ENCODE measurements around the gene EME1. TPM values are rescaled to one million over a fixed set of nuclear protein-coding genes. Genes with fewer than 3 reads are reported as not detected.

The EME1 gene
- total and polyA plus RNA-seq, 2 of the 8 experiments (the other 6 are each of a cell fraction or from before 2014, with no cell fraction given), result 13.9 to 16.3 TPM

Small RNA genes lying within 50 kb of the gene (small RNA-seq; reads per million reads assigned to genes)
- gene RF00019 (ENCODE audit: insufficient read depth), result not detected

Other genes with a start within 250 kb of the EME1 start
- 5.8 and 5.9 TPM in 2 replicates for gene SAMD14, start 243.1 kb upstream of the EME1 start, total RNA-seq (2021; fragmentation: NEBNext Ultra II Directional; extraction: Animal tissue kit (Norgen Biotek cat#: 25700))
- 5.2 and 5.7 TPM in 2 replicates for gene SAMD14, start 243.1 kb upstream of the EME1 start, polyA plus RNA-seq (2011; rRNA removed)
- 13.1 and 14.1 TPM in 2 replicates for gene PPP1R9B, start 222.6 kb upstream of the EME1 start, total RNA-seq (2021; fragmentation: NEBNext Ultra II Directional; extraction: Animal tissue kit (Norgen Biotek cat#: 25700))
- gene PPP1R9B, start 222.6 kb upstream of the EME1 start, polyA plus RNA-seq (2011; rRNA removed), result 5.2 and 6.1 TPM in 2 replicates
- not detected in 2 replicates for gene SGCA, start 207.2 kb upstream of the EME1 start, total RNA-seq (2021; fragmentation: NEBNext Ultra II Directional; extraction: Animal tissue kit (Norgen Biotek cat#: 25700))
- gene SGCA, start 207.2 kb upstream of the EME1 start, polyA plus RNA-seq (2011; rRNA removed), result 0.12 and 0.36 TPM in 2 replicates
- 80.4 and 88.1 TPM in 2 replicates for gene COL1A1, start 171.6 kb upstream of the EME1 start, total RNA-seq (2021; fragmentation: NEBNext Ultra II Directional; extraction: Animal tissue kit (Norgen Biotek cat#: 25700))
- 14.1 and 27.3 TPM in 2 replicates for gene COL1A1, start 171.6 kb upstream of the EME1 start, polyA plus RNA-seq (2011; rRNA removed)
- 11.9 and 12.2 TPM in 2 replicates for gene TMEM92, start 98.8 kb upstream of the EME1 start, total RNA-seq (2021; fragmentation: NEBNext Ultra II Directional; extraction: Animal tissue kit (Norgen Biotek cat#: 25700))
- 24.8 and 39.2 TPM in 2 replicates for gene TMEM92, start 98.8 kb upstream of the EME1 start, polyA plus RNA-seq (2011; rRNA removed)
- 28.0 and 28.9 TPM in 2 replicates for gene XYLT2, start 27.1 kb upstream of the EME1 start, total RNA-seq (2021; fragmentation: NEBNext Ultra II Directional; extraction: Animal tissue kit (Norgen Biotek cat#: 25700))
- gene XYLT2, start 27.1 kb upstream of the EME1 start, polyA plus RNA-seq (2011; rRNA removed), result 29.9 and 38.2 TPM in 2 replicates
- 75.6 and 82.6 TPM in 2 replicates for gene MRPL27, start within 50 bp of the EME1 start, total RNA-seq (2021; fragmentation: NEBNext Ultra II Directional; extraction: Animal tissue kit (Norgen Biotek cat#: 25700))
- 109 and 135 TPM in 2 replicates for gene MRPL27, start within 50 bp of the EME1 start, polyA plus RNA-seq (2011; rRNA removed)
- 117 TPM in 2 replicates for gene LRRC59, start 24.3 kb downstream of the EME1 start, total RNA-seq (2021; fragmentation: NEBNext Ultra II Directional; extraction: Animal tissue kit (Norgen Biotek cat#: 25700))
- 48.3 and 48.7 TPM in 2 replicates for gene LRRC59, start 24.3 kb downstream of the EME1 start, polyA plus RNA-seq (2011; rRNA removed)
- gene ACSF2, start 53.0 kb downstream of the EME1 start, total RNA-seq (2021; fragmentation: NEBNext Ultra II Directional; extraction: Animal tissue kit (Norgen Biotek cat#: 25700)), result 16.1 and 16.3 TPM in 2 replicates
- 14.5 and 19.7 TPM in 2 replicates for gene ACSF2, start 53.0 kb downstream of the EME1 start, polyA plus RNA-seq (2011; rRNA removed)
- 0.17 TPM in 1 of 2 replicates, not detected in the other for gene CHAD, start 95.7 kb downstream of the EME1 start, total RNA-seq (2021; fragmentation: NEBNext Ultra II Directional; extraction: Animal tissue kit (Norgen Biotek cat#: 25700))
- gene CHAD, start 95.7 kb downstream of the EME1 start, polyA plus RNA-seq (2011; rRNA removed), result 0.03 and 0.06 TPM in 2 replicates
- gene RSAD1, start 105.6 kb downstream of the EME1 start, total RNA-seq (2021; fragmentation: NEBNext Ultra II Directional; extraction: Animal tissue kit (Norgen Biotek cat#: 25700)), result 31.3 and 33.5 TPM in 2 replicates
- gene RSAD1, start 105.6 kb downstream of the EME1 start, polyA plus RNA-seq (2011; rRNA removed), result 17.9 and 21.9 TPM in 2 replicates
- gene MYCBPAP, start 135.2 kb downstream of the EME1 start, total RNA-seq (2021; fragmentation: NEBNext Ultra II Directional; extraction: Animal tissue kit (Norgen Biotek cat#: 25700)), result 1.7 and 3.3 TPM in 2 replicates
- 0.89 and 1.2 TPM in 2 replicates for gene MYCBPAP, start 135.2 kb downstream of the EME1 start, polyA plus RNA-seq (2011; rRNA removed)
- 5.8 and 7.9 TPM in 2 replicates for gene EPN3, start 159.5 kb downstream of the EME1 start, total RNA-seq (2021; fragmentation: NEBNext Ultra II Directional; extraction: Animal tissue kit (Norgen Biotek cat#: 25700))
- gene EPN3, start 159.5 kb downstream of the EME1 start, polyA plus RNA-seq (2011; rRNA removed), result 6.7 and 8.1 TPM in 2 replicates
- 16.2 and 16.7 TPM in 2 replicates for gene SPATA20, start 173.9 kb downstream of the EME1 start, total RNA-seq (2021; fragmentation: NEBNext Ultra II Directional; extraction: Animal tissue kit (Norgen Biotek cat#: 25700))
- gene SPATA20, start 173.9 kb downstream of the EME1 start, polyA plus RNA-seq (2011; rRNA removed), result 17.5 and 23.2 TPM in 2 replicates
- 4.8 and 4.9 TPM in 2 replicates for gene CACNA1G, start 187.5 kb downstream of the EME1 start, total RNA-seq (2021; fragmentation: NEBNext Ultra II Directional; extraction: Animal tissue kit (Norgen Biotek cat#: 25700))
- gene CACNA1G, start 187.5 kb downstream of the EME1 start, polyA plus RNA-seq (2011; rRNA removed), result 2.9 and 4.8 TPM in 2 replicates

Data from H1 (cell line).